Right lobe of liver (tissue), 6 donors: ENCODE data around the gene STIL. TPM values are rescaled to one million over a fixed set of nuclear protein-coding genes. Genes with fewer than 3 reads are reported as not detected.

ENCODE experiments used
- ATAC-seq, 4 donors: fragments of 200-7000 bp; cut with Tn5 transposase; one replicate each; pipeline ENCODE4 v1.9.1; 2020; ENCODE audit warnings: mild to moderate bottlenecking in 4 of 4, moderate library complexity in 4 of 4
- DNase-seq, 3 donors: peaks; one replicate each; pipeline ENCODE4 v3.0.0-alpha.2; 2020
- H3K27ac ChIP-seq, 3 donors: fragments of 200-600 bp; one replicate each; pipeline ENCODE4 v1.8.0; 2022
- H3K27me3 ChIP-seq, 2 donors: fragments of 200-600 bp; one replicate each; pipeline ENCODE4 v1.8.0; 2022
- H3K36me3 ChIP-seq, 4 donors: fragments of 200-600 bp; sonication (generic) in 1 of 4; one replicate each; pipeline versions ENCODE4 v1.5.1 to v1.8.0; 2017 to 2022; ENCODE audit warnings: control low read depth in 1 of 4
- H3K4me1 ChIP-seq, 4 donors: fragments of 200-600 bp; sonication (generic) in 1 of 4; one replicate each; pipeline versions ENCODE4 v1.5.1 to v1.8.0; 2017 to 2022; ENCODE audit warnings: control low read depth in 1 of 4
- H3K4me3 ChIP-seq, 3 donors: fragments of 200-600 bp; one replicate each; pipeline ENCODE4 v1.8.0; 2022
- H3K9me3 ChIP-seq, 4 donors: fragments of 200-600 bp; sonication (generic) in 1 of 4; one replicate each; pipeline versions ENCODE4 v1.5.1 to v1.8.0; 2017 to 2022; ENCODE audit warnings: control low read depth in 1 of 4
- CTCF ChIP-seq, 4 donors: fragments of 200-600 bp in 3 of 4; fragments of 450-650 bp in 1 of 4; IDR thresholded peaks; one replicate each; pipeline versions ENCODE4 v1.5.1 to v1.8.0; 2016 to 2022; ENCODE audit warnings: antibody characterized with exemption in 4 of 4, mild to moderate bottlenecking in 2 of 4
- POLR2A ChIP-seq: fragments of 450-650 bp; IDR thresholded peaks from one replicate; pipeline ENCODE4 v1.6.1; 2017; ENCODE audit warnings: antibody characterized with exemption, mild to moderate bottlenecking
- WGBS: methylation state at CpG from one replicate; pipeline ENCODE4 v1.1.6; 2018; ENCODE audit warnings: low coverage, low lambda C conversion rate; ENCODE audit not compliant: insufficient coverage; ENCODE audit errors: missing lambda C conversion rate; 5-methylcytosine and 5-hydroxymethylcytosine counted together
- intact Hi-C, 2 donors: fragments of 100-400 bp; cut with DNase I; formaldehyde crosslinking; loops; one replicate each; pipeline versions ENCODE4 v1.11.2 to v1.14.1; 2022
- total RNA-seq, 6 experiments: library from RNA; depleted of rRNA in 2 of 6; stranded (reverse); fragments of >200 nt in 2 of 6; fragmentation: NEBNext Ultra II Directional in 3 of 6; extraction: Animal tissue kit (Norgen Biotek cat#: 25700) in 3 of 6; gene quantifications; one replicate each; pipeline versions ENCODE4 v1.1.0 to v1.2.4, GENCODE V29; 2016 to 2023
- donor health status: DM: no; HTN: yes; CAD: no.
- donor health status: DM: no; HTN: no; CAD: no.
- donor health status: DM: no; HTN: no; CAD: no.
- donor health status: DM: no; HTN: yes; CAD: no.
- donor health status: DM: no; HTN: yes; CAD: no.

The STIL gene
- total RNA-seq, 6 experiments from 2014 or later, result 0.61 to 2.5 (median 0.87) TPM

- peak; percentile 39 to 60 (median 44) for ATAC-seq
- DNase-seq, result no peak
Measured at GRCh38 chr1:47232187-47232874, 81.6 kb downstream of the STIL start, which contains the start of gene TAL1. TAL1 (minus strand) TSS chr1:47232225; CDS start chr1:47225888, 6,337 bp downstream.

GRCh38 chr1:47231301-47232186, 82.4 kb downstream of the STIL start:
- Histone ChIP-seq H3K27ac (peak overlapping the region; percentile 50 to 85 (median 56)), H3K36me3 (no peaks in the 10 kb centered on the region), H3K4me1 (no peaks in the 10 kb centered on the region), H3K9me3 (no peaks in the 10 kb centered on the region), H3K4me3 (peak overlapping the region; percentile 21 to 29 (median 27)), H3K27me3 (peaks cover 9 to 50% of the 10 kb centered on the region in 2 donors)
- intact Hi-C loops, result no loop called here
- WGBS, result 1% methylated on average over 37 of the region's 62 CpGs
- ATAC-seq (peak; percentile 41 to 46 (median 43)), DNase-seq (no peak)
- no peak for TF ChIP-seq CTCF (IDR thresholded peaks at IDR 0.05)
- TF ChIP-seq POLR2A, result peak; percentile 9

More at GRCh38 chr1:47232187-47232874, 81.6 kb downstream of the STIL start, which contains the start of gene TAL1:
- peak within 1 kb of the TSS; percentile 21 to 29 (median 27) for H3K4me3 ChIP-seq
- intact Hi-C loops, result no loop called here
- no peak for TF ChIP-seq CTCF (IDR thresholded peaks at IDR 0.05)
- no peak for TF ChIP-seq POLR2A
- H3K27ac ChIP-seq, result peak within 1 kb of the TSS; percentile 50 to 85 (median 56)
- 16% methylated on average over 5 of the region's 51 CpGs for WGBS
- H3K9me3 ChIP-seq, result no peaks in the 10 kb centered on the region
- no peaks in the 10 kb centered on the region for H3K4me1 ChIP-seq
- H3K27me3 ChIP-seq, result peaks cover 9 to 47% of the 10 kb centered on the region in 2 donors
- no peaks in the 10 kb centered on the region for H3K36me3 ChIP-seq

GRCh38 chr1:47230692-47231300, 83.2 kb downstream of the STIL start:
- intact Hi-C loops, result no loop called here
- Histone ChIP-seq H3K27me3 (peaks cover 9 to 53% of the 10 kb centered on the region in 2 donors), H3K4me1 (no peaks in the 10 kb centered on the region), H3K9me3 (no peaks in the 10 kb centered on the region), H3K4me3 (peak overlapping the region; percentile 21 to 29 (median 27)), H3K27ac (peak overlapping the region; percentile 50 to 85 (median 56)), H3K36me3 (no peaks in the 10 kb centered on the region)
- 9% methylated on average over 9 of the region's 44 CpGs for WGBS
- peak in 1 of 4 donors; percentile 2 for ATAC-seq
- TF ChIP-seq CTCF (IDR thresholded peaks at IDR 0.05), result no peak
- no peak for TF ChIP-seq POLR2A
- no peak for DNase-seq

GRCh38 chr1:47229886-47230691, 83.9 kb downstream of the STIL start:
- TF ChIP-seq POLR2A, result no peak
- TF ChIP-seq CTCF (IDR thresholded peaks at IDR 0.05), result no peak
- Histone ChIP-seq H3K4me3 (peak overlapping the region; percentile 21 to 29 (median 27)), H3K4me1 (peaks cover 0 to 6% (median under 1%) of the 10 kb centered on the region in 4 donors), H3K27me3 (peaks cover 9 to 53% of the 10 kb centered on the region in 2 donors), H3K36me3 (no peaks in the 10 kb centered on the region), H3K9me3 (no peaks in the 10 kb centered on the region), H3K27ac (peak overlapping the region; percentile 50 to 85 (median 56))
- ATAC-seq (no peak), DNase-seq (no peak)
- intact Hi-C loops, result no loop called here
- WGBS, result 8% methylated on average over 23 of the region's 23 CpGs
